ENCODE data around the gene MIOX. TPM values are rescaled to one million over a fixed set of nuclear protein-coding genes. Genes with fewer than 3 reads are reported as not detected.

The MIOX gene
- total RNA-seq, 1 experiment from 2014 or later = 0.39 TPM

GRCh38 chr22:50535113-50535512, 48.5 kb downstream of the MIOX start:
- no peaks in the 10 kb centered on the region for H3K9me3 ChIP-seq (ENCODE audit: control insufficient read depth in 1 of 2, insufficient read depth in 1 of 2, low read depth in 1 of 2, low read length in 2 of 2)
- H4K20me1 ChIP-seq (ENCODE audit: insufficient read depth) = no peaks in the 10 kb centered on the region
- no peaks in the 10 kb centered on the region for H3K36me3 ChIP-seq (ENCODE audit: control insufficient read depth in 1 of 2, insufficient read depth in 2 of 2, low read length in 2 of 2)
- DNase-seq (ENCODE audit: low read depth, low spot score) = no peak
- no peak overlapping the region for H3K27ac ChIP-seq (ENCODE audit: low read depth, low read length)
- no peaks in the 10 kb centered on the region for H3K27me3 ChIP-seq (ENCODE audit: insufficient read depth, low read length)
- H3K4me3 ChIP-seq (replicated peaks in 1 of 2; ENCODE audit: low read depth in 1 of 2, low read length in 2 of 2) = no peak overlapping the region
- ChIA-PET POLR2A (interaction anchor here (2.3 kb wide), 1 partner anchor 10 kb away, joined by 7 read pairs; the partner anchor contains the start of gene KLHDC7B), RAD21 (ENCODE audit: low non-redundant PET in 1 of 2, low total read pairs in 2 of 2, uncharacterized antibody in 2 of 2, unreplicated experiment in 2 of 2) (no interaction called here), CTCF (interaction anchor here (1.0 kb wide), 1 partner anchor 10 kb away, joined by 3 read pairs; the partner anchor contains the start of gene KLHDC7B)
- no TSS peak for BruUV-seq (replicated peaks)
- H2AFZ ChIP-seq (ENCODE audit: low read depth, low read length, poor library complexity, severe bottlenecking) = no peak overlapping the region
- H3K9ac ChIP-seq (ENCODE audit: low read length) = no peak overlapping the region
- no peak overlapping the region for H3K4me2 ChIP-seq (ENCODE audit: low read length)
- peaks cover 3 to 41% of the 10 kb centered on the region in 2 experiments; a peak in 3 of 4 replicates for H3K4me1 ChIP-seq (ENCODE audit: control insufficient read depth in 1 of 2, insufficient read depth in 2 of 2, low read length in 2 of 2)
- H3K79me2 ChIP-seq (ENCODE audit: insufficient read depth, low read length) = no peaks in the 10 kb centered on the region
- no peak for ATAC-seq
- intact Hi-C loops (cut with micrococcal nuclease) = no loop called here
- TF ChIP-seq, protein P1, sequence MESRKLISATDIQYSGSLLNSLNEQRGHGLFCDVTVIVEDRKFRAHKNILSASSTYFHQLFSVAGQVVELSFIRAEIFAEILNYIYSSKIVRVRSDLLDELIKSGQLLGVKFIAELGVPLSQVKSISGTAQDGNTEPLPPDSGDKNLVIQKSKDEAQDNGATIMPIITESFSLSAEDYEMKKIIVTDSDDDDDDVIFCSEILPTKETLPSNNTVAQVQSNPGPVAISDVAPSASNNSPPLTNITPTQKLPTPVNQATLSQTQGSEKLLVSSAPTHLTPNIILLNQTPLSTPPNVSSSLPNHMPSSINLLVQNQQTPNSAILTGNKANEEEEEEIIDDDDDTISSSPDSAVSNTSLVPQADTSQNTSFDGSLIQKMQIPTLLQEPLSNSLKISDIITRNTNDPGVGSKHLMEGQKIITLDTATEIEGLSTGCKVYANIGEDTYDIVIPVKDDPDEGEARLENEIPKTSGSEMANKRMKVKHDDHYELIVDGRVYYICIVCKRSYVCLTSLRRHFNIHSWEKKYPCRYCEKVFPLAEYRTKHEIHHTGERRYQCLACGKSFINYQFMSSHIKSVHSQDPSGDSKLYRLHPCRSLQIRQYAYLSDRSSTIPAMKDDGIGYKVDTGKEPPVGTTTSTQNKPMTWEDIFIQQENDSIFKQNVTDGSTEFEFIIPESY (IDR thresholded peaks at IDR 0.05; ENCODE audit: extremely low read depth, insufficient replicate concordance, low read length) = no peak
- no peak for TF ChIP-seq YY1 (IDR thresholded peaks at IDR 0.05; ENCODE audit: extremely low read depth, insufficient replicate concordance, low read depth, low read length)
- TF ChIP-seq, protein P2, sequence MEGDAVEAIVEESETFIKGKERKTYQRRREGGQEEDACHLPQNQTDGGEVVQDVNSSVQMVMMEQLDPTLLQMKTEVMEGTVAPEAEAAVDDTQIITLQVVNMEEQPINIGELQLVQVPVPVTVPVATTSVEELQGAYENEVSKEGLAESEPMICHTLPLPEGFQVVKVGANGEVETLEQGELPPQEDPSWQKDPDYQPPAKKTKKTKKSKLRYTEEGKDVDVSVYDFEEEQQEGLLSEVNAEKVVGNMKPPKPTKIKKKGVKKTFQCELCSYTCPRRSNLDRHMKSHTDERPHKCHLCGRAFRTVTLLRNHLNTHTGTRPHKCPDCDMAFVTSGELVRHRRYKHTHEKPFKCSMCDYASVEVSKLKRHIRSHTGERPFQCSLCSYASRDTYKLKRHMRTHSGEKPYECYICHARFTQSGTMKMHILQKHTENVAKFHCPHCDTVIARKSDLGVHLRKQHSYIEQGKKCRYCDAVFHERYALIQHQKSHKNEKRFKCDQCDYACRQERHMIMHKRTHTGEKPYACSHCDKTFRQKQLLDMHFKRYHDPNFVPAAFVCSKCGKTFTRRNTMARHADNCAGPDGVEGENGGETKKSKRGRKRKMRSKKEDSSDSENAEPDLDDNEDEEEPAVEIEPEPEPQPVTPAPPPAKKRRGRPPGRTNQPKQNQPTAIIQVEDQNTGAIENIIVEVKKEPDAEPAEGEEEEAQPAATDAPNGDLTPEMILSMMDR (IDR thresholded peaks at IDR 0.05 in 2 of 3, conservative IDR thresholded peaks at IDR 0.05 in 1 of 3; ENCODE audit: borderline replicate concordance in 1 of 3, insufficient read depth in 1 of 3, low read depth in 2 of 3, low read length in 2 of 3) = no peak
- TF ChIP-seq POLR2A (IDR thresholded peaks at IDR 0.05; ENCODE audit: borderline replicate concordance, extremely low read depth, insufficient read depth, insufficient read length) = no peak
- TF ChIP-seq ZNF274 (IDR thresholded peaks at IDR 0.05; ENCODE audit: low read depth, low read length) = no peak
- TF ChIP-seq SIN3A (IDR thresholded peaks at IDR 0.05; ENCODE audit: low read depth) = no peak
- TF ChIP-seq EGR1 (IDR thresholded peaks at IDR 0.05; ENCODE audit: low read depth) = no peak
- TF ChIP-seq ZFX (IDR thresholded peaks at IDR 0.05) = no peak
- TF ChIP-seq SP1 (IDR thresholded peaks at IDR 0.05; ENCODE audit: low read depth) = no peak
- no peak for TF ChIP-seq ATF3 (IDR thresholded peaks at IDR 0.05)
- no peak for TF ChIP-seq ELF1 (IDR thresholded peaks at IDR 0.05; ENCODE audit: borderline replicate concordance, low read depth)
- no peak for TF ChIP-seq MAX (IDR thresholded peaks at IDR 0.05)
- H3K9me2 ChIP-seq (ENCODE audit: insufficient read depth) = no peaks in the 10 kb centered on the region
